Fibroblast of skin of left quadriceps (primary cell): ENCODE results near the gene COL25A1.

Experiments
- DNase-seq, 2 experiments: peaks; one replicate each; pipeline ENCODE4 v3.0.0-alpha.2; 2013; ENCODE audit warnings: low read depth in 2 of 2

COL25A1 gene

GRCh38 chr4:108868606-108869227, 433.7 kb downstream of the COL25A1 start:
- no peak for DNase-seq

GRCh38 chr4:108867476-108867875, 435.0 kb downstream of the COL25A1 start:
- no peak for DNase-seq

- no peak for DNase-seq
Observed at GRCh38 chr4:108861334-108861733, 441.1 kb downstream of the COL25A1 start.

DNA sequence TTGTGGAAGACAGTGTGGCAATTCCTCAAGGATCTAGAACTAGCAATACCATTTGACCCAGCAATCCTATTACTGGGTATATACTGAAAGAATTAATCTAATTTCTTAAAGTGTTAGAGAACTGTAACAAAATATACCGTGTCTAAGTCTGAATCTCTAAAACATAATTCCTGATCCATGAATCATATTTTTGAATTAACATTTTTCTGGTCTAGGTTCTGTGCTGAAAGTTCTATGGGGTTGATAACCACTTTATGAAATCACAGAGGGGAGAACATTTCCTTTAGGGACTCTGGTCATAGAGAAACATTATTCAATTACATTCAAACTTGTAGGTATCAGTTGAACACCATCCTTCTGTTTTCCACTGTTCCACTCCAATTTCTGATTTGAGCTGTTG, 447.7 kb downstream of the COL25A1 start:
- no peak for DNase-seq

DNA sequence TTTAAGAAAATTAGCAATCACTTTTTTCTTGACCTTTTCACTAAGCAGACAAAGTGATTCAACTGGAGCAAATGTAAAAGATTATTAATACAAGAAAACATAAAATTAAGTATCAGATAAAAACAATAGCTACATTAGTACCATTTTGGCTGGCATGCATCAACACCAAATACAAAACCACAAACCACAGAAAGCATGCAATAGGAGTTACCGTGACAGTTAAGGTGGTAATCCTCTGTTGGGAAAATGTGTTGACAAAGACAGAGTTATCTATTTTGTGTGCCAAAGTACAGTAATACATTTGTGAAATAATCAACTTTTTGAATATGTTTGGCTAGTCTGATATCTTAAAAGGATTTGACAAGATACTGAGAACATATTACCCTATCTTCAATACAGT, 449.8 kb downstream of the COL25A1 start:
- DNase-seq, result no peak

DNA sequence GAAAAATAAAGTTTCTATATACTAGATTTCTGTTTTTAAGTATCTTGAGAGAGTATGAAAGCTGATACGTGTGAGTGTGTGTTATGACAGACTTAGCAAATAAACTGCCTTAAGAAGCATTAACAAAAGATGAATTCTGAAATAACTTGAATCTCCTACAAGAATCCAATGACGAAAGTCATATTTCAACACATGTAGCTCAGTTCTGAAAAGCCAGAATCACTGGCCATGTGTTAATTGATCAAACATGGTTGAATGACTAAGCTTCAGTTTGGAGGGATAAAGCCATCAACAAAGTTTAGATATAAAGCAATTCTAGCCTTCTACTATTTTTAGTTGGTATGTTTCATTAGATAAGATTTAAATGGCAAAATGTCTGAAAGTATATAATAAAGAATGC, 451.1 kb downstream of the COL25A1 start:
- peak; percentile 63 for DNase-seq

DNA sequence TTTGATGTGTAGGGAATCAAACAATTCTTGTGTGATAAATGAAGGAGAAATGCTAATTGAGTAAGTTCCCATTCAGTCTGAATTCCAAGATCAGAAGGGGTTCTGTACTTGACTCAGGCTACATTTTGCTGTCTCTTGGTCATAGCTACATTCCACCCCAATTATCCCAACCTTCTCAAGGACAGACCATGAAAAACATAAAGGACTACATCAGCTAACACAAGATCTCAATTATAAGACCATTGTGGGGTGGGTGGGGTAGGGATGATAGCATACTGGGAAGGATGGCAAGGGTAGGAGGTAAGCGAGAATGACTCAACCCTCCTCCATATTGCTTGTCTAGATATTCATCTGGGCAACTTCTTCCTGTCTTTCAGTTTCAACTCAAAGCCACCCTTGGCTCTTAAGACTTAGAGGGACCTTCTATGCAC, 452.2 kb downstream of the COL25A1 start:
- no peak for DNase-seq

- peak; percentile 71 to 74 for DNase-seq
Observed at GRCh38 chr4:108849611-108850168, 452.8 kb downstream of the COL25A1 start.

- no peak for DNase-seq
Observed at GRCh38 chr4:108846568-108846967, 455.9 kb downstream of the COL25A1 start.

DNA sequence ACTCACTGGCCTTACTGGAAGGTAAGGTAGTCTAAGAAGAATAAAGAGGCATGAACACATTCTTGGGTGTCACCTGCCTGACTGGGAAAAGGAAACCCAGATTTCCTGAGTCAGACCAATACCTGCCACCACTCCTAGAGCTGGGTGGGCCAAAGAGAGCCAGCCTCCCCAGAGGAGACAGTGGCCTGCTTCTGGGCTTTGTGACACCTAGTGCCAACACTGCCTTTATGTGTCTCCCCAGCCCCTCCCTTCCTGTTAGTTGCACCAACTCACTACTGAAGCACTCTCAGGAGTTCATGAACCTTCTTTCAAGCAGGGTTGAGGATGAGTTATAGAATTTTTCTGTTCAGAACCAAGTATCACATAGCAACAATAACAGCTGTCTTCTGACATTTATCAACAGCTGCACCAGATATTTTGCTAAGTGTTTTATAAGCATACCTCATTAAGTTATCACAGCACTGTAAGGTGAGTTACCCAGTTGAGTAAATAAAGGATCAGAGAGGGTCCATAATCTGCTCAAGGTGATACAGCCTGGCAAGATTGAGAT, 462.0 kb downstream of the COL25A1 start:
- DNase-seq, result no peak

DNA sequence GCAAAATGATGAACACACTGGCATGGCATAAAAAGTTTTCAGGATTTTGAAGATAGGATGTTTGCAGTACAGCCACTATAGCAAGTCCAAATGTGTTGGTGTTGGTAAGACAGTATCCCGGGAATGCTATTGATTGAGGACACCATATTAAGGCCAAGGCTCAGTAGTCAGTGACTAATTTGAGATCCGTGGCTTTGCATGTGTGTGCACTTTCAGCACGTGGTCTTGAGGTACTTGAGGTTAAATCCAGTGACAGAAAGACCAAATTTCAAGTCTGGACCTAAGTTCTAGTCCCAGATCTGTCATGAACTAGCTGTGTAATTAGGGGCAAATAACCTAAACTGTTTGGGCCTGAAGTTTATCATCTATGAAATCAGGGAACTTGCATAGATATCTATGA, 463.1 kb downstream of the COL25A1 start:
- no peak for DNase-seq

- no peak for DNase-seq
Observed at GRCh38 chr4:108838451-108838850, 464.0 kb downstream of the COL25A1 start.

DNA sequence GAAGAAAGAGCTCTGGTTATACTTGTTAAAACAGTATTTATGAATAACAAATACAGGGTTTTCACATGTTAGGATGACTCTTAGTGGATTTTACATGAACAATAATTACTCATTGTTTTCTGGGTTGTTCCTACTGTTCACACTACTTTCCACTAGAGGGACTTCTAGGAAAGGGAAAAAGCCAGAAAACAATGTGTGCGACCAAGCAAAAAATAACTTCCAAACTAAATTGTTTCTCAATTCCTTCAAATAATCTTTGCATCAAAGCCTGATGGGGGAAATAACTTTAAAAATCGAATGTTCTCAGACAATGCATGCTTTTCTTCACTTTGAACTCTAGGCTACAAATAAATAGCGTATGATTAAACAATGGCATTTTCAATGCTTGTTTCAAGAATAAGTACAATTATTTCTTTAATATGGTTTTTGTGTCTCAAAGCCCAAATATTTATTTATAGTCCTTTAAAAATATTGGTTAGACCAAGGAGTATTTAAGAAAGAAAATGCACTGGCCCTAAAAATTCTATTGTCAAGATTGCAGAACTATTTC, 467.5 kb downstream of the COL25A1 start:
- DNase-seq, result no peak

DNA sequence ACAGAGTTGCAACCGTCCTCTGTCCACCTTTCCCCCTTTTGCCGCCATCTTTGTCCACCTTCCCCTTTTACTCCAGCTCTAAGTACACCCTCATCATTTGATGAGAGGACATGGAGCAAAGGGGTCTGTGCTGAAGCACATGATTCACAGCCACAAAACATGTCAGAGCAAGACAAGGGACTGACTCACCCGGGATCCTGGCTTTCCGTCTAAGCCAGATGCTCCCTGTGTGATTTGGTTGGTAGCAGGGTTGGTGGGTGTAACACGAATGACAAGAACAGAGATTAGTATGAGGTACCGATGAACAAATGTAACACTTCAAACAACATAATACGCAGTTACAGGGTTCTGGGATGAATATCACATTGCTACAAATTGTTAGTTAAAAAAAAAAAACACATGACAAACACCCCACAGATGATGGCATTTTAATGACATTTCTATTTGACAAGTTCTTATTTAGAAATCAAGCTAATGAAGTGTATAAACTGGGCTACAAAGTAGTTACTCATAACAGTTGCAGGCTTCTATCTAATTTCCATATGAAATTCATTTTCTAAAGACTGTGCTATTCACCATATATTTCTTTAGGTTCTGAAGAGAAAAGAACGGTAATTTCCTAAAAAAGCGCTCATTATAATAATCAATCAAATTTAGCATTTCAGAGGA, 468.2 kb downstream of the COL25A1 start:
- no peak for DNase-seq

- no peak for DNase-seq
Observed at GRCh38 chr4:108833046-108833445, 469.4 kb downstream of the COL25A1 start.

- no peak for DNase-seq
Observed at GRCh38 chr4:108831886-108832285, 470.6 kb downstream of the COL25A1 start.

GRCh38 chr4:108831291-108831690, 471.2 kb downstream of the COL25A1 start:
- no peak for DNase-seq

DNA sequence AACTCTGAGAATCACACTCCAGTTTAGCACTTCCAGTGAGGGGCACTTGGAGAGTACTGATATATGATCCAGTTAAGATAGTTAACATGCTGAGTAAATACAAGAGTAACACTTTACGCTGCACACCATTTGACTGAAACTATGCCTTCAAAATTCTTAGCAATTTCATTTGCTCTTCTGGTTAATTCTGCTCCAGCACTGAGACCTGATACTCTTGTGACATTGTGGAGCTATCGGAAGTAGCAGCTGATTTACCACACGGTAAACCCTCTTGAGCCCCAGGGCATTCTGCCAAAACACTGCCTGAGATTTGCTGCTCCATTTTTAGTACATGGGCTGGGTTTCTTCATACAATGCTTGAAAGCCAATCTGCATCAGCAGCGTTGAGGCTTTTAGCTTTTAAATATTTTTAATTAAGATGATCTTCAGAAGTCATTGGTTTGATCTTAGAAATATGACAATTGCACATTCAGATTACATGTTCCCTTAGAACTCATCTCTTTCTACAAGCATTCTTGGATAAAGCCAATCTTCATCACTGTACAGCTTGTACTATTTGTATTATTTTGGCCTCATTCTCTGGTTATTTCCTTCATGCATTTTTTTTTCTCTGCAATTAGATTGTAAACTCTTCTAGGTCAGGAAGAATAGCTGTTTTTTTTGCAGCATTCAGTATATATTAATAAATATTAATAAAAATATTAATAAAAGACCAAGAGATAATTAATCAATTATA, 471.8 kb downstream of the COL25A1 start:
- DNase-seq, result no peak

DNA sequence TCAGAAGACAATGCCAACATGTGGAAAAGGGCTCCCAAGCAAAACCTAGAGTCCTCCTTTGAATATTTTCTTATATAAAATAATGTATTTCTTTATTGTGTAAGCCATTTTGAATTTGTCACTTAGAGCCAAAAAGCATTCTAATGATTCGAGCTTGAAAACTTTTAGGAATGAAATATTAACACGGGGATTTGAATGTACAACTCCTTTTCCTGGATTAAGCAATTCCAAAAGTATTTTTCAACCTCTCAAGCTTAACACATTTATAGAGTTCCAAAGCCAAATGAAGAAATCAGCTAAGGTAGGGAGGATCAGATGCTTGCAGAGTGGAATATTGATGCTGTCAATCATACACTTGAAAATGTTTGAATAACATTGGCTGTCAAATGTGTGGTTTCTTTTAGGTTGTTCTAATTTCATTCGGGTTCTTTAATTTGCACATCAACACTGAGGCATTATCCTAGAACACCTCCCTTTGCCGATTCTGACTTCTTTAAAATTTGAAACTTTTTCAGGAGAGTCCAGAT, 472.4 kb downstream of the COL25A1 start:
- no peak for DNase-seq

- DNase-seq, result no peak
Observed at GRCh38 chr4:108828620-108829019, 473.8 kb downstream of the COL25A1 start.

- no peak for DNase-seq
Observed at GRCh38 chr4:108825737-108826136, 476.7 kb downstream of the COL25A1 start.
